GM12891 (cell line): ENCODE data around the gene DHX35.

Experiments used
- DNase-seq: peaks from one replicate; pipeline ENCODE4 v3.0.0; 2011; ENCODE audit warnings: low spot score; ENCODE audit not compliant: insufficient read length
- FAIRE-seq: peaks from 2 replicates; lab custom pipeline; 2011; peaks lifted over from hg19 to GRCh38; lab: Jason Lieb, UNC
- PAX5 ChIP-seq: IDR thresholded peaks from 2 replicates; pipeline ENCODE4 v1.6.1; 2011; ENCODE audit warnings: low read length, moderate library complexity, mild to moderate bottlenecking; ENCODE audit not compliant: insufficient read depth, severe bottlenecking
- POLR2A ChIP-seq: IDR thresholded peaks from 2 replicates; pipeline ENCODE4 v1.6.1; 2011; ENCODE audit warnings: low read depth, low read length, control low read depth
- POLR2AphosphoS5 ChIP-seq: IDR thresholded peaks from 2 replicates; pipeline ENCODE4 v1.6.1; 2011; ENCODE audit warnings: low read depth, low read length, control low read depth
- POU2F2 ChIP-seq: IDR thresholded peaks from 2 replicates; pipeline ENCODE4 v1.6.1; 2011; ENCODE audit warnings: low read depth, mild to moderate bottlenecking, control low read depth, low read length, moderate library complexity
- SPI1 ChIP-seq: IDR thresholded peaks from 2 replicates; pipeline ENCODE4 v1.6.1; 2011; ENCODE audit warnings: low read depth, low read length, control low read depth
- TAF1 ChIP-seq: IDR thresholded peaks from 2 replicates; pipeline ENCODE4 v1.6.1; 2011; ENCODE audit warnings: low read depth, low read length, control low read depth

The DHX35 gene

DNA sequence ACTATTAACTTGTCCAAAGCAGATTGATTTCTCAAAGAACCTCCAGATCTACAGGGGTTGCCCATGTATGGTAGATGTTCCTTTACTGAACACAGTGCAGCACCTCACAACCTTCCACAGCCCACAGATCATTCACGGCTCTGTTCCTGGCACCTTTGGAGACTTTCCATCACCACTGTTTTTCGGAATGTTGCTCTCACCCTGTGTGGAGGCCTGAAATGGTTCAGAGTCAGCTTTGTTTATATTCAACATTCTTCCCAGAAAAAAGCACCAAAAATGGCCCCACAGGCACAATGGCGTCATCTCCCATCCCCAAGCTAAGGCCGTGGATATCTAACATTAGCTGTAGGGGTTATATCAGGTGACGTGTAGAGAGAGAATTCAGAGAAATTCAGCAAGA lies 74.7 kb downstream of the DHX35 start:
- TF ChIP-seq PAX5 (no peak), POLR2AphosphoS5 (no peak), TAF1 (no peak), SPI1 (no peak), POU2F2 (no peak), POLR2A (no peak)
- FAIRE-seq (no peak), DNase-seq (no peak)

DNA sequence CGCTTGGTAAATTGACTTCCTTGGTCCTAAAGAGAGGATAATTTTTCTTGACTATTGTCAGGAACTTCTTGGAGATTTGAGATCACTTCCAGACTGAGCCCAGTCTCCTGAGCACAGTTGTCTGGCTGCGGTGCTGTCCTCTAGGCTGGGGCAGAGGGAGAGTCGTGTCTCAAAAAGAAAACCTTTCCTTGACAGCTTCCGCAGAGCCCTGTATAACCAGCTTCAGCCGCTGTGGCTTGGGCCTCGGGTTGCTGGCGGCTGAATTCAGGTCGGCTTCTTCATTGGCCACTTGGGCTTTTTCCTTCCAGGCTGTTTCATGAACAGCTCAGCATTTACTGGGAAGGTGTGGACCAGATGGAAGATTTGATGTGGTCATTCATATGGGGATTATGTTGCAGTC lies 75.9 kb downstream of the DHX35 start:
- FAIRE-seq (no peak), DNase-seq (no peak)
- TF ChIP-seq POLR2AphosphoS5 (no peak), SPI1 (no peak), POLR2A (no peak), POU2F2 (no peak), TAF1 (no peak), PAX5 (no peak)

- no peak for DNase-seq
- FAIRE-seq: no peak
Measured at GRCh38 chr20:39038495-39038894, 76.4 kb downstream of the DHX35 start.

GRCh38 chr20:39039261-39039660 lies 77.1 kb downstream of the DHX35 start:
- no peak for FAIRE-seq
- DNase-seq: no peak
- TF ChIP-seq POLR2AphosphoS5 (no peak), POLR2A (no peak), POU2F2 (no peak), TAF1 (no peak), SPI1 (no peak), PAX5 (no peak)

More at GRCh38 chr20:39038495-39038894, 76.4 kb downstream of the DHX35 start:
- no peak for TF ChIP-seq PAX5
- TF ChIP-seq TAF1: no peak
- TF ChIP-seq SPI1: no peak
- no peak for TF ChIP-seq POU2F2
- TF ChIP-seq POLR2AphosphoS5: no peak
- no peak for TF ChIP-seq POLR2A

DNA sequence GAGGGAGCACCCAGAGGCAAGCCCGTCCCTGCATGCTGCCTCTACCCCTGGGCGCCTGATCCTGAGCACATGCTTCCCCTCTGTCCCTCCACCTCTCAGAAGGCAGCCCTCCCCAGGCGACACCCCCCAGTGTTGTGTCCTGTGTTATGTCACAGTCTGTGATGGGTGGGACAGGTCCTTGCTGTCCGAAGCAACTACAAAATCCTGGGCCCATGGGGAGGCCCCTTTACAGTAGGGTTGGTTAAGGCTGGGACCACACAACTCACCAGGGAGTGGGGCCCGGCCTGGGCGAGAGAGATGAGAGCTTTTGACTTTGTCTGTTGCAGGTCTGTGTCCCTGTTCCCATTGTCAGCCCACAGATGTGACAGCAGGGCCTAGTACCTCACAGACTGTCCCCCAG lies 78.0 kb downstream of the DHX35 start:
- FAIRE-seq (no peak), DNase-seq (no peak)
- no peak for TF ChIP-seq POU2F2
- TF ChIP-seq PAX5: no peak
- no peak for TF ChIP-seq POLR2A
- TF ChIP-seq TAF1: no peak
- no peak for TF ChIP-seq SPI1
- TF ChIP-seq POLR2AphosphoS5: no peak

GRCh38 chr20:39041067-39041466 lies 78.9 kb downstream of the DHX35 start:
- no peak for FAIRE-seq
- no peak for TF ChIP-seq POLR2AphosphoS5
- TF ChIP-seq SPI1: no peak
- no peak for TF ChIP-seq POU2F2
- no peak for TF ChIP-seq POLR2A
- no peak for TF ChIP-seq PAX5
- no peak for TF ChIP-seq TAF1

DNA sequence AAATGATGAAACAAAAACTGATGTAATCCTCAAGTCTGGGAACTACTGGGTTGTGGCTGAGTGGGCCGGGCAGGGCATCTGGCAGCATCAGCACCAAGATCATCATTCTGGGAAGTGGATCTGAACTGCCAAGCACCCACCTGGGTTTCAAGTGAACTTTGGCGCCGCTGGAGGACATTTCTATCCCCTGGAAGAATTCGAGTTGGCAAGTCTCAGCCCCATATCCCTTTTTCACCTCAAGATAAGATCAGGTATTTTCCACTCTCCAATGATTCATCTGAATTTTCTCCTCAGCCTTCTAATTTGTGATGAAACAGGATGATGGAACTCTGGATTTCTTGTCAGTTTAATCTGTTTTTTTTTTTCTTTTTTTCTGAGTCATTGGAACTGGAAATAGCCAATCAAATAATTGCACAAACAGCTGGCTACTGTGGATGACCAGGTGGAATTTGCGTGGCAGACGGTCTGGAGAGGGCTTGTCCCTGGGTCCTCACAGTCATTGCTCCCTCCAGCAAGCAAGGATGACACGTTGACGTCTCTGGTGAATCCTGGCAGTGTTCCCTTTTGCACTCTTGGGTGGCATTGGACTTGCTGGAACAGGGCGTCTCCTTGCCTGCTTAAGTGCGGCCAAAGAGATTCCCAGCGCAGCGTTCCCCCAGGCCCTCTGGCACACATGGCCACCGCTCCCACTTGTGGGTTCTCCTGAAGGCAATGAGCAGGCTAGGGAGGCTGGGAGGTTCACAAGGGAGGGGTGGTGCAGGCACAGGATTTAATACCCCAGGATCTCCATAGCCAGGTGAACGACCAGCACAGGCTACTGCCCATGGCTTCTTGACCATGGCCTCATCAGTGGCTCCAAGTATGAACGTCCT lies 80.4 kb downstream of the DHX35 start:
- FAIRE-seq: no peak
- no peak for TF ChIP-seq POLR2A
- no peak for TF ChIP-seq TAF1
- no peak for TF ChIP-seq PAX5
- TF ChIP-seq POLR2AphosphoS5: no peak
- no peak for TF ChIP-seq SPI1
- no peak for TF ChIP-seq POU2F2
- no peak for DNase-seq

More at GRCh38 chr20:39041067-39041466, 78.9 kb downstream of the DHX35 start:
- no peak for DNase-seq

DNA sequence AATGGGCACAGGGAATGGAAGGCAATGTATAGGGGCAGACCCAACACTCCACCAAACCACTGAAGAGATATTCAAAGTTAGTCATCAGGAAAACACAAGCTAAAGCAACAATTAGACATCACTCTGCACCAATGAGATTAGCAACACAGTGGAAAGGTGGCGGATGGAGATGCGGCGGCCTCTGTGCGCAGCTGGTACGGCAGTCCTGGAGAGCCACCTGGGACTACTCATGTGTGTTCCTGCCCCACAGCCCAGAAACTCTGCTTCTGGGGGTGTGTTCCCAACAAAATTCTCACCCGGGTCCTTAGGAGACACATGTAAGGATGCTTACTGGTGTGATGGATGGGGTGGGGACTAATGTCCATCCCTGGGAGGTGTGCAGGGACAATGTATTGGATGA lies 82.4 kb downstream of the DHX35 start:
- FAIRE-seq (no peak), DNase-seq (no peak)
- TF ChIP-seq POLR2AphosphoS5 (no peak), SPI1 (no peak), POU2F2 (no peak), PAX5 (no peak), POLR2A (no peak), TAF1 (no peak)

DNA sequence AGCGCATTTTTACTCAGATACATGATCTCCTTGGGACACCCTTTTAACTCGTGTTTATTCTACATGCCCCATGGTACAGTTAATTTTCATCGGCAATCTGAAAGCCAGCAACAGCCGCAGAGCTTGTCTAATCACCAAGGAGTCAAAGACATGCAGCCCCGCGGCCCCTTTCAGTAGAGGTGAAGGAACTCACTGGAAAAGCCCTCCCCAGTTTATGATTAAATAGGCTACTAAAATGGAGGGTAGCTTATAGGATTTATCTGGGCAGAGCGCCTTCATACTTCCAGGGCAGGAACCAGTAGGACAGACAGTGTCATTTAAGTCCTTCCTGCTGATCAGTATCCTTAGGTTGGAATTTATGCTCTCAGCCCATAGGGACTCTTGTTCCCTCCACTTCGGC lies 83.5 kb downstream of the DHX35 start:
- FAIRE-seq: no peak
- DNase-seq: no peak
- TF ChIP-seq POLR2A (no peak), SPI1 (no peak), PAX5 (no peak), POLR2AphosphoS5 (no peak), TAF1 (no peak), POU2F2 (no peak)

- no peak for TF ChIP-seq TAF1
- no peak for DNase-seq
- no peak for FAIRE-seq
Measured at GRCh38 chr20:39047417-39047985, 85.4 kb downstream of the DHX35 start.
